ENCODE measurements around the gene ST6GALNAC1. TPM values are rescaled to one million over a fixed set of nuclear protein-coding genes. Genes with fewer than 3 reads are reported as not detected.

Gene ST6GALNAC1
- total and polyA plus RNA-seq, 10 of the 15 experiments (the other 5 are each of a cell fraction or from before 2014, with no cell fraction given), result 0.08 TPM; not detected in 9

GRCh38 chr17:76635659-76636360 is 7.7 kb downstream of the ST6GALNAC1 start (continued):
- no peak for TF ChIP-seq SUZ12 (IDR thresholded peaks at IDR 0.05; ENCODE audit: unreplicated experiment)
- TF ChIP-seq RUNX3 (IDR thresholded peaks at IDR 0.05; ENCODE audit: low read length), result no peak
- no peak for TF ChIP-seq SMARCA5 (IDR thresholded peaks at IDR 0.05)
- no peak for TF ChIP-seq USF1 (IDR thresholded peaks at IDR 0.05; ENCODE audit: borderline replicate concordance, extremely low read length, insufficient read depth, low read depth, low read length)

GRCh38 chr17:76635039-76635438 is 8.5 kb downstream of the ST6GALNAC1 start:
- Histone ChIP-seq H3K4me1 (ENCODE audit: control insufficient read depth, insufficient read depth, low read length) (no peaks in the 10 kb centered on the region), H3K9me3 (replicated peaks; ENCODE audit: control insufficient read depth, insufficient read depth, low read length) (no peaks in the 10 kb centered on the region), H4K20me1 (ENCODE audit: control insufficient read depth, insufficient read depth) (no peaks in the 10 kb centered on the region), H3K36me3 (ENCODE audit: control insufficient read depth in 2 of 2, insufficient read depth in 2 of 2, low read length in 1 of 2) (no peaks in the 10 kb centered on the region), H3K4me3 (no peak overlapping the region), H3K27me3 (replicated peaks in 1 of 2; ENCODE audit: control insufficient read depth in 2 of 2, insufficient read depth in 2 of 2, low read length in 1 of 2) (peaks cover under 1 to 3% of the 10 kb centered on the region in 2 experiments; a peak in 2 of 4 replicates), H3K9ac (ENCODE audit: control insufficient read depth, insufficient read depth, low read length) (no peak overlapping the region), H2AFZ (ENCODE audit: control insufficient read depth, low read depth, low read length) (no peak overlapping the region), H3K4me2 (ENCODE audit: control insufficient read depth, insufficient read depth) (no peak overlapping the region), H3K79me2 (ENCODE audit: control insufficient read depth, insufficient read depth, low read length) (no peaks in the 10 kb centered on the region), H3K27ac (ENCODE audit: control insufficient read depth, insufficient read depth) (no peak overlapping the region)
- WGBS (ENCODE audit: insufficient coverage, insufficient replicate concordance, low lambda C conversion rate, missing lambda C conversion rate), result 44% methylated on average over 5 of the region's 5 CpGs
- TF ChIP-seq SUZ12 (IDR thresholded peaks at IDR 0.05; ENCODE audit: unreplicated experiment) (no peak), RELA (IDR thresholded peaks at IDR 0.05; ENCODE audit: borderline replicate concordance, partially characterized antibody) (no peak), MLLT1 (IDR thresholded peaks at IDR 0.05) (no peak), IRF3 (IDR thresholded peaks at IDR 0.05) (no peak), NR2C1 (IDR thresholded peaks at IDR 0.05) (no peak), KLF5 (IDR thresholded peaks at IDR 0.05; ENCODE audit: partially characterized antibody) (no peak), SRF (IDR thresholded peaks at IDR 0.05; ENCODE audit: low read depth in 2 of 2, low read length in 2 of 2) (no peak), PML (IDR thresholded peaks at IDR 0.05; ENCODE audit: low read length) (no peak), ZNF687 (IDR thresholded peaks at IDR 0.05) (no peak), NFXL1 (IDR thresholded peaks at IDR 0.05; ENCODE audit: borderline replicate concordance) (no peak), CBX3 (IDR thresholded peaks at IDR 0.05; ENCODE audit: borderline replicate concordance, low read depth) (no peak), RCOR1 (conservative IDR thresholded peaks at IDR 0.05; ENCODE audit: low read depth, low read length) (no peak)
- no TSS peak for BruUV-seq (replicated peaks)
- in situ Hi-C loops (cut with MboI), result no loop called here
- DNase-seq (ENCODE audit: low read depth, low spot score) (no peak), FAIRE-seq (no peak), ATAC-seq (no peak)
- ChIA-PET SMC1A (ENCODE audit: uncharacterized antibody, unreplicated experiment) (no interaction called here), CTCF (interaction anchor here (1.6 kb wide), 1 partner anchor 47 kb away, joined by 3 read pairs; no protein-coding TSS in a partner anchor), RAD21 (ENCODE audit: unreplicated experiment) (interaction anchor here (2.7 kb wide), 1 partner anchor 10 kb away, joined by 8 read pairs; no protein-coding TSS in a partner anchor), POLR2A (no interaction called here)
- intact Hi-C loops (cut with micrococcal nuclease; ENCODE audit: unreplicated experiment), result no loop called here
